NCI-H1417 (cell line): ENCODE results near the gene MICU1.
"Not testable (repeated sequence)": the region's sequence is repeated elsewhere in the genome, so short reads cannot be mapped to it uniquely, and the experiment has no call there.

ENCODE experiments used
- DNase-seq, 3 experiments: peaks; one replicate each; lab custom pipeline; 2025; lab: John Stamatoyannopoulos, UW

The MICU1 gene

DNA sequence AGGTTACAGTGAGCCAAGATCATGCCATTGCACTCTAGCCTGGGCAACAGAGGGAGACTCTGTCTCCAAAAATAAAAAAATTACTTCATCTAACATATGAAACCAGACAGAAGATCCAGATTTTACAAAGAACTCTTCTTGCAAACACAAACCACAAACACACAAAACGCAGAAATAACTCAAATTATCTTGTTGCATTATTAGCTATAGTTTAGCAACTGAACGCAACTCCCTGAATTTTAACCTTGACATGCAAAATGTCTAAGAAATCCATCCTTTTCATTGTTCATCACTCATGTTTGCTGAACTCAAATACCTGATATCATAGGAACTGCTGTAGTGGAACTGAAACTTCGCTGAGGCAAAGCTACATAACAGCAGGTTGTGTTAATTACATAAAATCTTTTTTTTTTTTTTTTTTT, 64.1 kb downstream of the MICU1 start:
- no peak for DNase-seq

DNA sequence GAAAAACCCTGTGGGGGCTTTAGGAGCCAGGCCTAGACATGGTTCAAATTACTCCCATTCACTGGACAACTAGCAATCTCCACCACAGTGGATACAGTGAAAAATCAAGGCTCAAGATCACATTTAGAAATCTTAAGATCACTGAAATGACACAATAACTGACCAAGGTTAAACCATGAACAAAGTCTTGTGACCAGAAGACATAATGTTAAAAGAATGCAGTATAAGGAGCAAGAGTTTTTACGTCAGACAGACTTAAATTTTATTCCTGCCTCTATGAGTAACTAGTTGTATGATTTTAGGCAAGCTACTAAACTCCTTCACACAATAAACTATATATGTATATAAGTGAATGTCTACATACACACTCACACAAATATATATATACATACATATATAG, 68.5 kb downstream of the MICU1 start:
- no peak for DNase-seq

DNA sequence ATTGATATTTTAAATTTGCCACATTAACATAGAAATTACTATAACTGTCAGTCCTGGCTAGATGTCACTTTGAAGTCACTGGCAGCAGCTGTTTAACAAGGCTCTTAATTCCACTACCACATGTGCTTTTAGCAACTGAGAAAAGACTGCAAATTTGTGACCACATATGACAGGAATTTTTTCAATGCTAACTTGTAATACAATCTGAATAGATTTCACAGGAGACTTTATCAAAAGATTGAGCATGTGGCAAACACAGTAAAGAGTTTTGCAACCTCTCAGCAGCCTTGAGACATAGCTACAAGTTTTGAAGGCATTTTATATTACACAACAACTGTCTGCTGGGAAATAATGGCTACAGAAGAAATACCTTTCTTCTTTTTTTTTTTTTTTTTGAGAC, 73.0 kb downstream of the MICU1 start:
- no peak for DNase-seq

DNA sequence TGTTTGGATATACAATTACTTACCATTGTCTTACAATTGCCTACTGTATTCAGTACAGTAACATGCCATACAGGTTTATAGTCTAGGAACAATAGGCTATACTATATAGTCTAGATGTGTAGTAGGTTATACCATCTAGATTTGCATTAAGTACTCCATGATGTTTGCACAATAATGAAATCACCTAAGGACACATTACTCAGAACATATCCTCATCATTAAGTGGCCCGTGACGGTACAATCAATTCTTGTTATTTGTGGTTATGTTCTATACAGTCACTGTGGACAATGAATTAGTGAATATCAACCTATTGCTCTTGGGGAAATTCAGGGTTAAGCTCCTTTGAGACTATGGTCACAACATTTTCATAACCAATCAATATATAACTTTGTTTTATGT, 75.6 kb downstream of the MICU1 start:
- no peak for DNase-seq

DNA sequence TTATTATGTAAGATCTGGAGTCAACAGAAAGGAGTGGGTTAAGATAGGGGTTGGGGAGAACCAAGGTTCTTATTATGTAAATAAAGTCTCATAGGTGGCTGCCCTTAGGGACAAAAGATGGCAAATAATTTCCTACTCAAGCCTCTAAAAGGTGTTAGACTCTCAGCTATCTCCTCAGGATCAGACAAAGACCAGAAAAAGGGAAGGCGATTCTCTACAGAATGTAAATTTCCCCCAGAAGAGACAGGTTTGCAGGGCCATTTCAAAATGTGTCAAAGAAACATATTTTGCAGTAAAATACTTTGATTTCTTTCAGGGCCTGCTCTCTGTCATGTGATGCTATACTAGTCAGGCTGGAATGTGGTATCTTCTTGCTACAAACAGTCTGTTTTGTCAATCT, 80.3 kb downstream of the MICU1 start:
- DNase-seq, result no peak

DNA sequence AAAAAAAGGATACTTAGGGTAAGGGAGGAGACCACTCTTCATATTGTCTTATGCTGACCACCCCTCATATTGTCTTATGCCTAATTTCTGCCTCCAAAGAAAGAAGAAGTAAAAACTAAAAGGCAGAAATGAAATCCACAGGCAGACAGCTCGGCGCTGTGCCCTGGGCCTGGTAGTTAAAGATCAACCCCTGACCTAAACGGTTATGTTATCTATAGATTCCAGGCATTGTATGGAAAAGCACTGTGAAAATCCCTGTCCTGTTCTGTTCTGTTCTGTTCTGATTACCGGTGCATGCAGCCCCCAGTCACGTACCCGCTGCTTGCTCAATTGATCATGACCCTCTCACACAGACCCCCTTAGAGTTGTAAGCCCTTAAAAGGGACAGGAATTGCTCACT, 82.0 kb downstream of the MICU1 start:
- DNase-seq, result not testable (repeated sequence)

DNA sequence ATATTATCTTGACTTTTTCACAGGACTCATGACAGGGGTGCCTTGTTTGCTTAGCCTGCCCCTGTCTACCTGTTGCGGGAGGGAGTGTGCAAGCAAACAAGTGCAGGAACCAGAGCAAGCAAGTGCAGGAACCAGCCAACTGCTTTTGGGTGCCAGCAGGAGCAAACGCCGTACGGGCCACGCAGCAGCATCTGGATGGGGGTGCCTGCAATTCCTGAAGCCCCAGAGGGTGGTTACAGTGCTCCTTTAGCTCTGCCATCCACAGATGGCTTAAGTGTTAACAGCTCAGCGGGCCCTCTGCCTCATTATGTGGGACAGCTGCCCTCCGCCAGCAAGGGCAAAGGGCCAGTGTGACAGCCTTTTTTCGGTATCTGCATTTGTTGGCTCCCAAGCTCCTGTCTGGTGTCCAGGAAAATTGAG, 83.5 kb downstream of the MICU1 start:
- no peak for DNase-seq

DNA sequence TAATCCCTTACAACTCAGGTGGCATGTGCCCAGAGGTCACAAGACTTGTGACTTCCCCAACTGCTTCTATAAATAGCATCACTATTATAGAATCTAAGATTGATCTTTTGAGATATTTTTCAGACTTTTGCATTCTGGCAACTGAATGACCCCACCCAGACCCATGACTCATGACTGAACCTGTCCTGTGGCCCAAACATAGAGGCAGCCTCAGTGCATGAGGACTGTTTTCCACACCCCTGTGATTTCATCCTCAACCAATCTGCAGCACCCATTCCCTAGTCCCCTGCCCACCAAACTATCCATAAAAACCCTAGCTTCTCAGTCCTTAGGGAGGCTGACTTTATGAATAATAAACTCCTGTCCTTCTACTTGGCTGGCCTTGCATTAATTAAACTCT, 84.5 kb downstream of the MICU1 start:
- no peak for DNase-seq

DNA sequence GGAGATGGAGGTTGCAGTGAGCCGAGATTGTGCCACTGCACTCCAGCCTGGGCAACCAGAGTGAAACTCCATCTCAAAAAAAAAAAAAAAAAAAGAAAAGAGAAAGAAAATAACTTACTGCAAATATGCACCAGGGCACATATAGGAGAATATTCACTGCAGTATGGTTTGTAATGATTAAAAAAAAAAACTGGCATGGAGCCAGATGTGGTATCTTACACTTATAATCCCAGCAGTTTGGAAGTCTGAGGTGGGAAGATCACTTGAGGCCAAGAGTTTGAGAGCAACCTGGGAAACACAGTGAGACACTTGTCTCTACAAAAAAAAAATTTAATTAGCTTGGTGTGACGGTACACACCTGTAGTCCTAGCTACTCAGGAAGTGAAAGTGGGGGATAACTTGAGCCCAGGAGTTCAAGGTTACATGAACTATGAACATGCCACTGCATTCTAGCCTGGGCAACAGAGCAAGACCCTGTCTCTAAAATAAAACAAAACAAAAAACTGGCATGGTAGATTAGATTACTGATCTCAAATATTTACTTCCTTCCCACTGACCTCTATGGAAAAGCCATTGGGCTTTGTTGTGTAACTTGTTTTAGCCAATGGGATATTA, 85.6 kb downstream of the MICU1 start:
- DNase-seq, result no peak

DNA sequence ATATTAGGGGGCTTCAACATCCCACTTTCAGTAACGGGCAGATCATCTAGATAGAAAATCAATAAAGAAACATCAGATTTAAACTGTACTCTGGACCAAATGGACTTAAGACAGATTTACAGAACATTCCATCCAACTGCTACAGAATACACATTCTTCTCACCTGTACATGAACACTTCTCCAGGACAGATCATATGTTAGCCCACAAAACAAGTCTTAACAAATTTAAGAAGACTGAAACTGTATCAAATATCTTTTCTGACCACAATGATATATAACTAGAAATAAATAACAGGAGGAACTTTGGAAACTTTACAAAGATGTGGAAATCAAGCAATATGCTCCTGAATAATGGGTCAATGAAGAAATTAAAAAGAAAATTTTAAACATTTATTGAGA, 86.7 kb downstream of the MICU1 start:
- DNase-seq, result no peak

DNA sequence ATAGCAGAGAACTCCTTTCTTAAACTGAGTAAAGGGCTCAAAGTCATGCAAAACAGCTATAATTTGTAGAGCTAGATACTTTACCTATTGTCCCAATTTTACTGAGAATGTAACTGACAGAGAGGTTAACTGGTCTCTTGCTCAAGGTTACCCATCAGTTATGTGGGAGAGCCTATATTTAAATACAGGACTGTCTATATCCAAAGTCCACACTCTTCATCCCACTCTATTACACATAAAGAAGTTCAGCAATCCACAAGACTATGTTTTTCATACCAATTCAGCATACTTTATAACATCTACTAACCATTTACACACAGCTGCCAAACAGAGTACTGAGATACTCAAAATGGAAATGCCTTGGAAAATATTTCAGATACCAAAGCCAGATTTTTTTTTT, 100.2 kb downstream of the MICU1 start:
- no peak for DNase-seq

DNA sequence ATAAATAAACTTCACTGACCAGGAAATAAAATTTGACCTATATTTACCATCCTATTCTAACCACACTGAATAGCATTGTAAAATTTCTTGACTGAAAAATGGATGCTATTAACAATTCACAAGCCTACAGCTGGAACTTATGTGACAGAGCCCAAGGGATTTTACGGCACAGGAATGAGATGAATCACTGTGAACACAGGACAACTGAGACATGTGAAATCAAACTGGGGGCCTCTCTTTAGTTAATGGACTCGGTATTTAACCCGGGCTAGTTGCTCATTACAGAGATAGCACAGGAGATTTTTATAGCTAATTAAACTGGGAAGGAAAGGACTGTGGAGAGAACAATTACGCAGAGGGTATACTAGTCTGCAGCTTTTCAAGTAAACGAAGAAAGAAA, 100.6 kb downstream of the MICU1 start:
- DNase-seq, result no peak

DNA sequence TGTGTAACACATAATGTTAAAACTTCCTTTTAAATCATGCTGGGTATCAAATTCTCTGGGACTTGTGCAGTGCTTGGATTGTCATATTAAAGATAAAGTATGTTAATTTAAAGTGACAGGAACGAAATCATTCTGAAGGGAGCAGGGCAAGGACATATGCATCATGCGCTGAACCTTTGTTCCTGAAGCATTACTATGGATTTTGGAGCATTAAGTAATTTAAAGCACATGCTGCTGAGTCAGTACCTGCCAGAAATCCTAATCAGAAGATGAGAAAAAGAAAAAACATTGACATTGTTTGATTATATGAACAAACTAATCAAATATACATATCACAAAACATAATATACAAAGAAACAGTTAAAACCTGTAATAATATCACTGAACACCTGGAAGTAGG, 101.4 kb downstream of the MICU1 start:
- DNase-seq, result no peak

DNA sequence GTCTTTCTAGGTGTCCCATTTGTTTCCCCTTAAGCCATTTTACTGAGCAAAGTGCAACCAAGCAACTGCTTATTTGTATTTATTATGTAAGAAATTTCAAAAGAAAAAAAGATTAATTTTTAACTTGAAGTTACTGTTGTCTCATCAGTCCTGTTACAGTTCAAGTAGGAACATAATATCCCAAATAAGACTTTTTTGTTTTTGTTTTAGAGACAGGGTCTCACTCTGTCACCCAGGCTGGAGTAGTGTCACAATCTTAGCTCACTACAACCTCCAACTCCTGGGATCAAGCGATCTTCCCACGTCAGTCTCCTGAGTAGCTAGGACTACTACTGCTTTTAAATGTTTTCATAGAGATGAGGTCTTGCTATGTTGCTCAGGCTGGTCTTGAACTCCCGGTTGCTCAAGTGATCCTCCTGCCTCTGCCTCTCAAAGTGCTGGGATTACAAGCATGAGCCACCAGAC, 101.9 kb downstream of the MICU1 start:
- DNase-seq, result no peak

DNA sequence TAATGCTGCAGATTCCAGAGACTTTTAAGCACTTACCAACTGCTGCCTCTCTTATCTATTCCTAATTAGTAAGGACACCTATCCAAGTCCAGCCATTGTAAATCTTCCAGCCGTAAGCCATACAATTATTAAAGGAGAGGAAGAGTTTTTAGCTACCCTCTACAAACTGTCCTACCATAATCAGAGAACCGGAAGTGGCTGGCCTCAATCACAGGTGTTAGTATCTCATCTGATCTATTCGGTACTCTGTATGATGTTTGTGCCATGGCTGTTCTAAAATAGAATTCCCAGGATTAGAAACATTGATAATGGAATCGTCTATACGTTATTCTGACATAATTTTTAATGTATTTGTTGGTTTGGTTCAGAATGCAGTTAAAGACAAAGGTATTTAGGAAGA, 102.8 kb downstream of the MICU1 start:
- no peak for DNase-seq

DNA sequence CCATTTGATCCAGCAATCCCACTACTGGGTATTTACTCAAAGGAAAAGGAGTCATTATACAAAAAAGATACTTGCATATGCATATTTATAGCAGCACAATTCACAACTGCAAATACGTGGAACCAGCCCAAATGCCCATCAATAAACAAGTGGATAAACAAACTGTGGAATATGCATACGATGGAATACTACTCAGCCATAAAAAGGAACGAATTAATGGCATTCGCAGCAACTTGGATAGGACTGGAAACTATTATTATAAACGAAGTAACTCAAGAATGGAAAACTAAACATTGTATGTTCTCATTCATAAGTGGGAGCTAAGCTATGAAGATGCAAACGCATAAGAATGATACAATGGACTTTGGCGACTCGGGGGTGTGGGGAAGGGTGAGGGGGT, 108.6 kb downstream of the MICU1 start:
- DNase-seq, result no peak

DNA sequence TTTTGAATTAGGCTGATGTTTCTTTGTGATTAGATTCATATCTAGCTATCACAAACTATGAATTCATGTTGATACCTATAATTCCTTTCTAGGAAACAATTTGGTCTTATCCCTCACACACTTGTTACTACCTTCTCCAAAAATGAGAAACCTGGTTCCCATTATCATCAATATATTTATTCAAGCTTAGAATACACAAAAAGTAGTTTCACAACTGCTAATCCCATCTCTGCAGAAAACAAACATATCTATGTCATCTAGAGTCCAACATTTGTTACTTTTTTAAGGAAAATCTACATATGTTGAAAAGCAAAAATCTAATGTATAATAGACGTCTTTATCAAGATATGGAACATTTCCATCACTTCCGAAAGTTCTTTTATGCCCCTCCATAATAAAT, 110.4 kb downstream of the MICU1 start:
- DNase-seq, result no peak

DNA sequence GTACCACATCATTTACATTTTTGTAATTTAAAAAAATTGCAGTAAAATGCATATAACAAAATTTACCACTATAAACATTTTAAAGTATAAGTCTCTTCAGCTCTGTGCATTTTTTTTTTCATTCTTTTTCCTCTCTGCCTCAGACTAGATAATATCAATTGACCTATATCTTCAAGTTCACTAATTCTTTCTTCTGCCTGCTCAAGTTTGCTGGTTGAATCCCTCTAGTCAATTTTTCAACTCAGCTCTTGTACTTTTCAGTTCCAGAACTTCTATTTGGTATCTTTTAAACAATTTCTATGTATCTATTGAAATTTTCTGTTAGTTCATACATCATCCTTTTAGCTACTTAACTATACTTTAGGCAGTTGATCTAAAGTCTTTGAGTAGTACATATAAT, 112.0 kb downstream of the MICU1 start:
- DNase-seq, result no peak

DNA sequence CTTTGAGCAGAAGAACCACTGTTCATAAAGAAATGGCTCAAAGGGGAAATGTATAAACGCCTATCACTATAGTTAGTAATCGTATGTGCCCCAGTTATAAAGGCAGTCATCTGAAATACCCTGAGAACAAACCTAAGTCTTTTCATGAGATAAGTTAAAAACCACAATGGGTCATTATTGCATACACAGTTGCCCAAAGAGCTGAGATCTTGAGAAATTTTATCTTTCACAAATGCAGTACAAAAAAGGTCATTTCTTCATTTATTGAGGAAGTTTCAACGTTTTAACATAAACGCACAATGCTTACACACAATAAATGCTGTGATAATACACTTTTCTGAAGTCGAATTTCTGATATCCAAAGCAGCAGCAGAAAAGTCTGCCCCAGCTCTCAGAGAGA, 114.4 kb downstream of the MICU1 start:
- DNase-seq, result no peak

DNA sequence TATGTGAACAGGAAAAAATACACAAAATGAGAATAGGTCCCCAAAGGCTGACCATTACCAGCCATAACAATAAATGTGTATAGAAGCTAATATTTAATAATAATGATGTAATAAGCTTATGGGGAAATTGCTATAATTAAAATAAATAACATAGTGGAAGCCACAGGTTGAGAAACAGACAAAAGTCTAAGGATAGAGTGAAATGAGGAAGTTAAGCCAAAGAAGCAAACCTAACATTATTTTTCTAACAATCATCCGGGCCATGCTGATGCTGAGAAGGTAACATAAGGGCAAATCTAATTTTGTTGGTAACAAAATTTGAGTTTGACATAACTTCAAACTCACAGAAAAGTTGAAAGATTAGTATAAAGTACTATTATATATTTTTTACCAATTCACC, 115.9 kb downstream of the MICU1 start:
- no peak for DNase-seq

DNA sequence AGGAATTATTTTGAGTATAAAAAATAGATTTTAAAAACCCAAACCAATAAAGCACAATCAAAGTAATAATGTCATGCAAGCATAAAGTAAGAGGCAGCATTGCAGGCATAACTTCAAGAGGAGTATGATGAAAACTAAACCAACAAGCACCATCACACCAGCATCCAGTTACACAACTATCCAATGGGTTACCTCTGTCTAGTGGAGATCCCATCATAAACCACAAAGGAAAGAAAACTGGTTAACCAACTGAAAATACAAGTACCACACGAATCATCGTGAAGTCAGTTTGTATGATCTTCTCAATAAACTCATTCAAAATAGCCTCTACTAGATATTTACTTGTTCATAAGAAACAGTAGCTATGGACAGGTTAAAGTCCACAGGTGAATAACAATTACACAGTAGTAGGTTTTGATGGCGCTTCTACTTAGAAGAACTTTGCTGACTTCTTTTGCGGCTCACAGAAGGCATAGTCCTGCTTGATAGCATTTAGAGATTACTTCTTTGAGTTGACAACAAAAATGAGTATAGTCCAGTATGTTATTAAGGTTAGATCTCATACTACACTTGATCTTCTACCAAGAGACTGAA, 116.6 kb downstream of the MICU1 start:
- no peak for DNase-seq

DNA sequence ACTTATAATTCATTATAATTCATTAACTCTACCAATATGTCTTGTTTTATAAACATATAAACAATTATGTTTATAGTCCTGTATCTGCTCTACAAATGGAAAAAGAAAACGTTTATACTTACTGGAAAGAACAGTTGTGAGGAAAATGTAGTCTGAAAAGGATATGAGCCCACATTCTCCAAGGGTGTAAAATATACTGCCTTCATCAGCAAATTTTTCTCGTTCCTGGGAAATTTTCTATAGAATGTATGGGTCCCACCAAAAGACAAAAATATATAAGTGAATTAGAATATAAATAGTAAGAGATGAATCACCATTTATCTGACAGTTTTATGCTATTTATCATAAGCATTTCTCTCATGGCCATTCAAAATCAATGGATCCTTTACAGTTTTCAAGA, 117.8 kb downstream of the MICU1 start:
- no peak for DNase-seq

DNA sequence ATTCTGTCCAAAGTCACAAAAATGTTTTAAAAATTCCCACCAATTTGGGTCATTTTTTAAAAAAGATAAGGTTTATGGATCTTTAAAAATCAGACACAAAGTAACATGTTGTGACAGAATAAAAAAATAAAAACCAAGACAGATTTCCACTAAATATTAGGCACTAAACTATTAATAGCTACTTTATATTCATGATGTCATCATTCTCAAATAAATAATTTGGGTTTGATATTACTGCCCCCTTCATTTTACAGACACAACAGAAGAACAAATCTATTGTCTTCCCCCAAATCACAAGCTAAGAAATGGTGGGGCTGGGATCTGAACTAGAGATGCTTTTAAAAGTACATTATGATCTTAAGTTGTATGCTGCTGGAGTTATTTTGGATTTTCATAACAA, 119.4 kb downstream of the MICU1 start:
- DNase-seq, result no peak

DNA sequence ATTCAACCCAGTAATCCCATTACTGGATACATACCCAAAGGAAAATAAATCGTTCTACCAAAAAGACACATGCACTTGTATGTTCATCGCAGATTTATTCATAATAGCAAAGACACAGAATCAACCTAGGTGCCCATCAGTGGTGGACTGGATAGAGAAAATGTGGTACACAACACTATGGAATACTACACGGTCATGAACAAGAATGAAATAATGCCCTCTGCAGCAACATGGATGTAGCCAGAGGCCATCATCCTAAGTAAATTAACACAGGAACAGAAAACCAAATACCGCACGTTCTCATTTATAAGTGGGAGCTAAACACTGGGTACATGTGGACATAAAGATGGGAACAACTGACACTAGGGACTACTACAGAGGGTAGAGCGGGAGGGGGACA, 120.4 kb downstream of the MICU1 start:
- no peak for DNase-seq
